Astrocyte (in vitro differentiated cells and primary cell): ENCODE data around the gene FMN2. TPM values are rescaled to one million over a fixed set of nuclear protein-coding genes. Genes with fewer than 3 reads are reported as not detected.

Source experiments
- DNase-seq: peaks from one replicate; pipeline ENCODE4 v3.0.0-alpha.2; 2010; ENCODE audit warnings: low read depth
- FAIRE-seq: peaks from 2 replicates; lab custom pipeline; 2011; peaks lifted over from hg19 to GRCh38; lab: Jason Lieb, UNC
- H2AFZ ChIP-seq: 2 replicates; pipeline ENCODE4 v1.6.0; 2012; ENCODE audit warnings: low read depth, low read length, inconsistent platforms
- H3K27ac ChIP-seq: 2 replicates; pipeline ENCODE4 v1.5.1; 2011; ENCODE audit warnings: low read depth, low read length, inconsistent platforms
- H3K27me3 ChIP-seq: 2 replicates; pipeline ENCODE4 v1.6.0; 2011; ENCODE audit warnings: low read length, inconsistent platforms; ENCODE audit not compliant: insufficient read depth
- H3K36me3 ChIP-seq: 2 replicates; pipeline ENCODE4 v1.5.1; 2011; ENCODE audit warnings: low read length, inconsistent platforms; ENCODE audit not compliant: insufficient read depth
- H3K4me1 ChIP-seq: 2 replicates; pipeline ENCODE4 v1.5.1; 2011; ENCODE audit warnings: low read length, inconsistent platforms; ENCODE audit not compliant: insufficient read depth
- H3K4me2 ChIP-seq: 2 replicates; pipeline ENCODE4 v1.6.0; 2012; ENCODE audit warnings: low read length, inconsistent platforms
- H3K4me3 ChIP-seq: 2 replicates; pipeline ENCODE4 v1.5.1; 2011; ENCODE audit warnings: low read depth, mild to moderate bottlenecking, low read length, inconsistent platforms; ENCODE audit not compliant: insufficient read depth
- H3K79me2 ChIP-seq: 2 replicates; pipeline ENCODE4 v1.6.0; 2012; ENCODE audit warnings: mild to moderate bottlenecking, low read length, inconsistent platforms; ENCODE audit not compliant: insufficient read depth
- H3K9ac ChIP-seq: 2 replicates; pipeline ENCODE4 v1.6.0; 2012; ENCODE audit warnings: mild to moderate bottlenecking, low read length, inconsistent platforms
- H3K9me3 ChIP-seq: 2 replicates; pipeline ENCODE4 v1.5.1; 2012; ENCODE audit warnings: low read depth, mild to moderate bottlenecking, low read length, inconsistent platforms; ENCODE audit not compliant: insufficient read depth
- H4K20me1 ChIP-seq: 2 replicates; pipeline ENCODE4 v1.6.0; 2012; ENCODE audit warnings: low read length, inconsistent platforms; ENCODE audit not compliant: insufficient read depth
- H3K27ac Mint-ChIP-seq: one replicate; pipeline ENCODE4 v1.8.0; 2021; ENCODE audit warnings: mild to moderate bottlenecking, mixed read lengths; ENCODE audit not compliant: unreplicated experiment
- H3K27me3 Mint-ChIP-seq: one replicate; pipeline ENCODE4 v1.8.0; 2021; ENCODE audit warnings: low read depth, mixed read lengths; ENCODE audit not compliant: unreplicated experiment
- H3K36me3 Mint-ChIP-seq: one replicate; pipeline ENCODE4 v1.8.0; 2021; ENCODE audit warnings: low read depth, mixed read lengths; ENCODE audit not compliant: unreplicated experiment
- H3K4me1 Mint-ChIP-seq: one replicate; pipeline ENCODE4 v1.8.0; 2021; ENCODE audit warnings: low read depth, mixed read lengths; ENCODE audit not compliant: unreplicated experiment
- H3K4me3 Mint-ChIP-seq: one replicate; pipeline ENCODE4 v1.8.0; 2021; ENCODE audit warnings: mild to moderate bottlenecking, moderate library complexity, mixed read lengths; ENCODE audit not compliant: unreplicated experiment
- H3K9me3 Mint-ChIP-seq: one replicate; pipeline ENCODE4 v1.8.0; 2021; ENCODE audit warnings: mild to moderate bottlenecking, mixed read lengths; ENCODE audit not compliant: unreplicated experiment
- CTCF ChIP-seq: IDR thresholded peaks from 2 replicates; pipeline ENCODE4 v1.5.1; 2011; ENCODE audit warnings: low read depth, mild to moderate bottlenecking, inconsistent platforms, low read length, moderate library complexity; ENCODE audit not compliant: insufficient read depth
- EZH2 ChIP-seq: IDR thresholded peaks from 2 replicates; pipeline ENCODE4 v1.6.1; 2012; ENCODE audit warnings: mild to moderate bottlenecking, low read length, inconsistent platforms; ENCODE audit not compliant: insufficient read depth
- total RNA-seq: library from RNA; stranded (reverse); gene quantifications from 2 replicates; pipeline ENCODE4 v1.2.1, GENCODE V29; 2021

FMN2 gene
- total RNA-seq, 1 donor from 2014 or later = 2.4 TPM

DNA sequence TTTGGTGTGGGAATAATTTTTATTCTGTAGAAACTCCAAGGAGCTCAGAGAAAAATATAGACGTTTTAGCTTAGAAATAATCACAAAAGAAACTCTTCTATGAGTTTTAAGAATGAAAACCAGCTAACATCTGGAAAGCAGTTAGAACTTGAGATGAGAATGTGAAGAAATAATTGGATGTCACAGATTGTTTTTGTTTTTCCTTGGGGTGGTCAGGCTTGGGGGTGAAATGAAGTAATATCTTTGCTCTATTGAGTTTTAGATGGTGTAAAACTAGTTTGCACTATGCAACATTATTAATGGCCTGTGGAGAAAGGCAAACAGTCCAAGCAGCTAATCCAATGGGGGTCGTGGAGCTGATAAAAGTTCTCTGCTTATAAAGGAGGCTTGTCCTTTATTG lies 101.2 kb downstream of the FMN2 start:
- no peak overlapping the region for H3K9ac ChIP-seq
- H3K36me3 Mint-ChIP-seq = no peaks in the 10 kb centered on the region
- no peak overlapping the region for H3K4me2 ChIP-seq
- no peak overlapping the region for H3K27ac ChIP-seq
- no peak for TF ChIP-seq EZH2
- TF ChIP-seq CTCF = no peak
- H3K4me3 Mint-ChIP-seq = no peak overlapping the region
- no peak overlapping the region for H3K4me3 ChIP-seq
- no peaks in the 10 kb centered on the region for H3K9me3 Mint-ChIP-seq
- no peak for DNase-seq
- H3K4me1 Mint-ChIP-seq = no peaks in the 10 kb centered on the region
- H3K27me3 Mint-ChIP-seq = no peaks in the 10 kb centered on the region
- H3K79me2 ChIP-seq = no peaks in the 10 kb centered on the region
- FAIRE-seq = peak; percentile 26
- no peaks in the 10 kb centered on the region for H4K20me1 ChIP-seq
- no peaks in the 10 kb centered on the region for H3K27me3 ChIP-seq
- H3K27ac Mint-ChIP-seq = no peak overlapping the region
- H3K9me3 ChIP-seq = no peaks in the 10 kb centered on the region
- H3K4me1 ChIP-seq = peaks cover 2% of the 10 kb centered on the region
- H2AFZ ChIP-seq = no peak overlapping the region
- no peaks in the 10 kb centered on the region for H3K36me3 ChIP-seq

GRCh38 chr1:240193679-240194078 lies 102.0 kb downstream of the FMN2 start:
- Mint-ChIP-seq H3K9me3 (no peaks in the 10 kb centered on the region), H3K27me3 (no peaks in the 10 kb centered on the region), H3K36me3 (no peaks in the 10 kb centered on the region), H3K4me1 (no peaks in the 10 kb centered on the region), H3K4me3 (no peak overlapping the region), H3K27ac (no peak overlapping the region)
- H3K79me2 ChIP-seq = no peaks in the 10 kb centered on the region
- H2AFZ ChIP-seq = no peak overlapping the region
- no peaks in the 10 kb centered on the region for H3K36me3 ChIP-seq
- H3K27ac ChIP-seq = no peak overlapping the region
- DNase-seq (peak; percentile 33), FAIRE-seq (no peak)
- no peaks in the 10 kb centered on the region for H3K9me3 ChIP-seq
- peaks cover 2% of the 10 kb centered on the region for H3K4me1 ChIP-seq
- no peaks in the 10 kb centered on the region for H4K20me1 ChIP-seq
- no peaks in the 10 kb centered on the region for H3K27me3 ChIP-seq
- H3K9ac ChIP-seq = no peak overlapping the region
- no peak overlapping the region for H3K4me2 ChIP-seq
- H3K4me3 ChIP-seq = no peak overlapping the region
- TF ChIP-seq EZH2 = no peak
- no peak for TF ChIP-seq CTCF

GRCh38 chr1:240194120-240194519 lies 102.4 kb downstream of the FMN2 start:
- H3K27ac Mint-ChIP-seq = no peak overlapping the region
- Histone ChIP-seq H3K4me2 (no peak overlapping the region), H3K27ac (no peak overlapping the region), H3K9me3 (no peaks in the 10 kb centered on the region), H4K20me1 (no peaks in the 10 kb centered on the region), H3K9ac (no peak overlapping the region), H3K36me3 (no peaks in the 10 kb centered on the region), H3K4me3 (no peak overlapping the region), H2AFZ (no peak overlapping the region), H3K4me1 (peaks cover 2% of the 10 kb centered on the region), H3K27me3 (no peaks in the 10 kb centered on the region), H3K79me2 (no peaks in the 10 kb centered on the region)
- TF ChIP-seq EZH2 (no peak), CTCF (no peak)
- H3K36me3 Mint-ChIP-seq = no peaks in the 10 kb centered on the region
- DNase-seq (peak; percentile 91), FAIRE-seq (no peak)
- H3K27me3 Mint-ChIP-seq = no peaks in the 10 kb centered on the region
- H3K9me3 Mint-ChIP-seq = no peaks in the 10 kb centered on the region
- no peak overlapping the region for H3K4me3 Mint-ChIP-seq
- H3K4me1 Mint-ChIP-seq = no peaks in the 10 kb centered on the region
